HCT116 (cell line): ENCODE data around the gene B4GALNT2. TPM values are rescaled to one million over a fixed set of nuclear protein-coding genes. Genes with fewer than 3 reads are reported as not detected.

Source experiments
- ATAC-seq: fragments of 200-7000 bp; cut with Tn5 transposase; 2 replicates; pipeline ENCODE4 v1.9.1; 2020; ENCODE audit warnings: mild to moderate bottlenecking, moderate library complexity
- BruUV-seq: library from RNA; stranded (reverse); fragments of 400-500 nt; replicated peaks from 2 replicates; lab custom pipeline; 2021; lab: Mats Ljungman, UMichigan
- CTCF ChIA-PET: fragments of 300-600 bp; sonication (Branson Sonifier 250); formaldehyde crosslinking; loops from one replicate; lab custom pipeline; 2021; ENCODE audit warnings: antibody characterized with exemption; lab: Charles Lee
- POLR2A ChIA-PET: fragments of 300-600, 350-600 bp; sonication (Branson Sonifier 250); formaldehyde crosslinking; loops from one replicate; lab custom pipeline; 2021; ENCODE audit warnings: antibody characterized with exemption; lab: Charles Lee
- RAD21 ChIA-PET, 2 experiments: fragments of 300-600 bp; sonication (Branson Sonifier 250); formaldehyde crosslinking; loops; one replicate each; lab custom pipeline; 2023; ENCODE audit warnings: low total read pairs in 2 of 2; ENCODE audit not compliant: uncharacterized antibody in 2 of 2, unreplicated experiment in 2 of 2, low non-redundant PET in 1 of 2; lab: Charles Lee
- DNase-seq: peaks from one replicate; pipeline ENCODE4 v3.0.0-alpha.2; 2010; ENCODE audit warnings: low read depth, low spot score
- H2AFZ ChIP-seq: fragments of 200-600 bp; shearing (Covaris generic), sonication (generic); 2 replicates; pipeline ENCODE4 v1.6.1; 2017; ENCODE audit warnings: low read depth, mixed run types, mixed read lengths, antibody characterized with exemption, low read length; ENCODE audit not compliant: poor library complexity, severe bottlenecking
- H3K27ac ChIP-seq: 2 replicates; pipeline ENCODE4 v1.5.1; 2012; ENCODE audit warnings: low read depth, low read length
- H3K27me3 ChIP-seq: fragments of 200-600 bp; sonication (generic); 2 replicates; pipeline ENCODE4 v1.6.1; 2016; ENCODE audit warnings: mixed run types, low read length, mixed read lengths; ENCODE audit not compliant: insufficient read depth
- H3K36me3 ChIP-seq, 2 experiments: fragments of 200-500 bp in 1 of 2; fragments of 200-600 bp in 1 of 2; sonication (Bioruptor generic) in 1 of 2; sonication (generic) in 1 of 2; 2 replicates each; pipeline versions ENCODE4 v1.5.1 to v1.6.1; 2014 to 2016; ENCODE audit warnings: low read length in 2 of 2, inconsistent platforms in 1 of 2, mixed read lengths in 1 of 2, mixed run types in 1 of 2; ENCODE audit not compliant: insufficient read depth in 2 of 2, control insufficient read depth in 1 of 2
- H3K4me1 ChIP-seq, 2 experiments: fragments of 200-600 bp in 1 of 2; sonication (generic) in 1 of 2; 2 replicates each; pipeline versions ENCODE4 v1.5.1 to v1.6.1; 2012 to 2017; ENCODE audit warnings: low read length in 2 of 2, inconsistent platforms in 1 of 2, mild to moderate bottlenecking in 1 of 2, mixed read lengths in 1 of 2, mixed run types in 1 of 2, moderate library complexity in 1 of 2; ENCODE audit not compliant: insufficient read depth in 2 of 2, control insufficient read depth in 1 of 2
- H3K4me2 ChIP-seq: fragments of 200-600 bp; sonication (generic); 2 replicates; pipeline ENCODE4 v1.6.1; 2017; ENCODE audit warnings: mixed run types, low read length, mixed read lengths
- H3K4me3 ChIP-seq, 2 experiments: fragments of 200-600 bp in 1 of 2; sonication (generic) in 1 of 2; replicated peaks in 1 of 2; 2 replicates each; pipeline ENCODE4 v1.5.1; 2011 to 2016; ENCODE audit warnings: low read length in 2 of 2, control low read depth in 1 of 2, low read depth in 1 of 2, mild to moderate bottlenecking in 1 of 2, mixed read lengths in 1 of 2, mixed run types in 1 of 2
- H3K79me2 ChIP-seq: fragments of 200-600 bp; sonication (generic); 2 replicates; pipeline ENCODE4 v1.6.1; 2017; ENCODE audit warnings: mild to moderate bottlenecking, mixed run types, low read length, moderate library complexity, mixed read lengths; ENCODE audit not compliant: insufficient read depth
- H3K9ac ChIP-seq: fragments of 200-600 bp; sonication (generic); 2 replicates; pipeline ENCODE4 v1.6.1; 2016; ENCODE audit warnings: low read length, mixed read lengths
- H3K9me2 ChIP-seq: fragments of 200-600 bp; sonication (generic), shearing (Covaris generic); 2 replicates; pipeline ENCODE4 v1.6.1; 2017; ENCODE audit warnings: mixed run types, mild to moderate bottlenecking, moderate library complexity; ENCODE audit not compliant: insufficient read depth
- H3K9me3 ChIP-seq, 2 experiments: fragments of 200-500 bp in 1 of 2; fragments of 200-600 bp in 1 of 2; sonication (Bioruptor generic) in 1 of 2; sonication (generic) in 1 of 2; 2 replicates each; pipeline ENCODE4 v1.6.1; 2014 to 2017; ENCODE audit warnings: low read length in 2 of 2, mixed read lengths in 2 of 2, inconsistent platforms in 1 of 2, low read depth in 1 of 2, mild to moderate bottlenecking in 1 of 2, mixed run types in 1 of 2, moderate library complexity in 1 of 2; ENCODE audit not compliant: control insufficient read depth in 1 of 2, insufficient read depth in 1 of 2
- H4K20me1 ChIP-seq: fragments of 200-600 bp; sonication (generic), shearing (Covaris generic); 2 replicates; pipeline ENCODE4 v1.6.1; 2017; ENCODE audit warnings: mixed run types, mild to moderate bottlenecking, moderate library complexity; ENCODE audit not compliant: insufficient read depth
- ELF1 ChIP-seq: IDR thresholded peaks from 2 replicates; pipeline ENCODE4 v1.6.1; 2012; ENCODE audit warnings: low read depth, borderline replicate concordance
- EZH2phosphoT487 ChIP-seq: fragments of 200-600 bp; IDR thresholded peaks from 2 replicates; pipeline ENCODE4 v1.6.1; 2018; ENCODE audit warnings: antibody characterized with exemption, borderline replicate concordance
- JUND ChIP-seq: IDR thresholded peaks from 2 replicates; pipeline ENCODE4 v1.6.1; 2012
- RAD21 ChIP-seq: IDR thresholded peaks from 2 replicates; pipeline ENCODE4 v1.6.1; 2012; ENCODE audit warnings: low read depth, mild to moderate bottlenecking
- ZFX ChIP-seq: fragments of 450-650 bp; IDR thresholded peaks from 2 replicates; pipeline ENCODE4 v1.6.1; 2017
- intact Hi-C: fragments of 100-400 bp; cut with micrococcal nuclease; formaldehyde crosslinking; loops from 2 replicates; pipeline ENCODE4 v1.10.0; 2022
- total RNA-seq: library from RNA; stranded (reverse); gene quantifications from one replicate; pipeline ENCODE4 v1.2.1, GENCODE V29; 2021; ENCODE audit not compliant: unreplicated experiment
- TF ChIP-seq, protein P1 (sequence below): IDR thresholded peaks from 2 replicates; pipeline ENCODE4 v1.6.1; 2012; ENCODE audit warnings: low read depth
- TF ChIP-seq, protein P2 (sequence below): IDR thresholded peaks from 2 replicates; pipeline ENCODE4 v1.6.1; 2012
- TF ChIP-seq, protein P3 (sequence below): IDR thresholded peaks from 2 replicates; pipeline ENCODE4 v1.6.1; 2011; ENCODE audit warnings: mild to moderate bottlenecking, low read length, moderate library complexity; ENCODE audit not compliant: insufficient replicate concordance; ENCODE audit errors: extremely low read depth

The B4GALNT2 gene
- total RNA-seq, 1 experiment from 2014 or later = not detected

DNA sequence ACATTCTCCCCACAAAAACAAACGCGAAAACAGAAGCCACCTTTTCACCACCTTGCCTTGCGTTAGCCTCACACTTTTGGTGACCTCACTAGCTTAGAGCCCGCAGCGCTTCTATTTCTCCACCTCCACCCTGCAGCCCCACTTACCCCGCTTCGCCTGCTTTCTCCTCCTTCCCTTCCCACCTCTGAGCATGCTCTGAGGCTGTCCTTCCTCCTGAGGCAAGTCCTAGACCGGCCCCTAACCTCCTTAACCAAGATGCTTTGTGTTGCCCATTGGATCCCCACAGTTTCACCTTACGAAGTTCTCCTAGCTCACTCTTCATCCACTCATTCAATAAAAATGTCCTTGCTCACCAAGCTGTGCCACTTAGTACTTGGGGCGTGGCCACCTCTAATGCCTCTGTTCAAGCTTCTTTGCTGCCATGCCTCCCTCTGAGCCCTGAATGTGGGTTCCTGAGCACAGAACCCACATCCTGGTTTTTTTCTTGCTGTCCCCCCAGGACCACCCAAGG lies 76.5 kb downstream of the B4GALNT2 start:
- ATAC-seq (peak; percentile 36; the same call in 1 of the 2 replicates), DNase-seq (no peak)
- Histone ChIP-seq H3K4me2 (peak overlapping the region; percentile 15; the same call in 1 of the 2 replicates), H4K20me1 (no peaks in the 10 kb centered on the region), H3K9ac (no peak overlapping the region), H3K4me1 (peaks cover 0 to 11% of the 10 kb centered on the region in 2 experiments; a peak in 2 of 4 replicates), H3K27me3 (peaks cover 4% of the 10 kb centered on the region; the same call in 1 of the 2 replicates), H3K27ac (no peak overlapping the region), H2AFZ (no peak overlapping the region), H3K79me2 (no peaks in the 10 kb centered on the region), H3K9me3 (no peaks in the 10 kb centered on the region), H3K9me2 (no peaks in the 10 kb centered on the region), H3K36me3 (no peaks in the 10 kb centered on the region), H3K4me3 (no peak overlapping the region)
- intact Hi-C loops = no loop called here
- no TSS peak for BruUV-seq
- ChIA-PET POLR2A (no interaction called here), CTCF (no interaction called here), RAD21 (no interaction called here)
- TF ChIP-seq EZH2phosphoT487 (no peak), JUND (no peak), ZFX (no peak), ELF1 (no peak), RAD21 (no peak)
- TF ChIP-seq, protein P1, sequence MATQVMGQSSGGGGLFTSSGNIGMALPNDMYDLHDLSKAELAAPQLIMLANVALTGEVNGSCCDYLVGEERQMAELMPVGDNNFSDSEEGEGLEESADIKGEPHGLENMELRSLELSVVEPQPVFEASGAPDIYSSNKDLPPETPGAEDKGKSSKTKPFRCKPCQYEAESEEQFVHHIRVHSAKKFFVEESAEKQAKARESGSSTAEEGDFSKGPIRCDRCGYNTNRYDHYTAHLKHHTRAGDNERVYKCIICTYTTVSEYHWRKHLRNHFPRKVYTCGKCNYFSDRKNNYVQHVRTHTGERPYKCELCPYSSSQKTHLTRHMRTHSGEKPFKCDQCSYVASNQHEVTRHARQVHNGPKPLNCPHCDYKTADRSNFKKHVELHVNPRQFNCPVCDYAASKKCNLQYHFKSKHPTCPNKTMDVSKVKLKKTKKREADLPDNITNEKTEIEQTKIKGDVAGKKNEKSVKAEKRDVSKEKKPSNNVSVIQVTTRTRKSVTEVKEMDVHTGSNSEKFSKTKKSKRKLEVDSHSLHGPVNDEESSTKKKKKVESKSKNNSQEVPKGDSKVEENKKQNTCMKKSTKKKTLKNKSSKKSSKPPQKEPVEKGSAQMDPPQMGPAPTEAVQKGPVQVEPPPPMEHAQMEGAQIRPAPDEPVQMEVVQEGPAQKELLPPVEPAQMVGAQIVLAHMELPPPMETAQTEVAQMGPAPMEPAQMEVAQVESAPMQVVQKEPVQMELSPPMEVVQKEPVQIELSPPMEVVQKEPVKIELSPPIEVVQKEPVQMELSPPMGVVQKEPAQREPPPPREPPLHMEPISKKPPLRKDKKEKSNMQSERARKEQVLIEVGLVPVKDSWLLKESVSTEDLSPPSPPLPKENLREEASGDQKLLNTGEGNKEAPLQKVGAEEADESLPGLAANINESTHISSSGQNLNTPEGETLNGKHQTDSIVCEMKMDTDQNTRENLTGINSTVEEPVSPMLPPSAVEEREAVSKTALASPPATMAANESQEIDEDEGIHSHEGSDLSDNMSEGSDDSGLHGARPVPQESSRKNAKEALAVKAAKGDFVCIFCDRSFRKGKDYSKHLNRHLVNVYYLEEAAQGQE = no peak
- TF ChIP-seq, protein P2, sequence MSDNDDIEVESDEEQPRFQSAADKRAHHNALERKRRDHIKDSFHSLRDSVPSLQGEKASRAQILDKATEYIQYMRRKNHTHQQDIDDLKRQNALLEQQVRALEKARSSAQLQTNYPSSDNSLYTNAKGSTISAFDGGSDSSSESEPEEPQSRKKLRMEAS = no peak
- TF ChIP-seq, protein P3, sequence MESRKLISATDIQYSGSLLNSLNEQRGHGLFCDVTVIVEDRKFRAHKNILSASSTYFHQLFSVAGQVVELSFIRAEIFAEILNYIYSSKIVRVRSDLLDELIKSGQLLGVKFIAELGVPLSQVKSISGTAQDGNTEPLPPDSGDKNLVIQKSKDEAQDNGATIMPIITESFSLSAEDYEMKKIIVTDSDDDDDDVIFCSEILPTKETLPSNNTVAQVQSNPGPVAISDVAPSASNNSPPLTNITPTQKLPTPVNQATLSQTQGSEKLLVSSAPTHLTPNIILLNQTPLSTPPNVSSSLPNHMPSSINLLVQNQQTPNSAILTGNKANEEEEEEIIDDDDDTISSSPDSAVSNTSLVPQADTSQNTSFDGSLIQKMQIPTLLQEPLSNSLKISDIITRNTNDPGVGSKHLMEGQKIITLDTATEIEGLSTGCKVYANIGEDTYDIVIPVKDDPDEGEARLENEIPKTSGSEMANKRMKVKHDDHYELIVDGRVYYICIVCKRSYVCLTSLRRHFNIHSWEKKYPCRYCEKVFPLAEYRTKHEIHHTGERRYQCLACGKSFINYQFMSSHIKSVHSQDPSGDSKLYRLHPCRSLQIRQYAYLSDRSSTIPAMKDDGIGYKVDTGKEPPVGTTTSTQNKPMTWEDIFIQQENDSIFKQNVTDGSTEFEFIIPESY = no peak
